Stimulated activated CD4-positive, alpha-beta T cell treated with anti-CD3 and anti-CD28 coated beads, Interleukin-15, amount 100 ng/mL, for 24 hours (primary cell): Measurements from ENCODE around the gene ZNF24.
A peak's percentile ranks its signal among the peaks of the same experiment; 100 is the strongest.

Experiments
- DNase-seq: peaks from one replicate; pipeline ENCODE4 v3.0.0-alpha.2; 2020

ZNF24 gene

DNA sequence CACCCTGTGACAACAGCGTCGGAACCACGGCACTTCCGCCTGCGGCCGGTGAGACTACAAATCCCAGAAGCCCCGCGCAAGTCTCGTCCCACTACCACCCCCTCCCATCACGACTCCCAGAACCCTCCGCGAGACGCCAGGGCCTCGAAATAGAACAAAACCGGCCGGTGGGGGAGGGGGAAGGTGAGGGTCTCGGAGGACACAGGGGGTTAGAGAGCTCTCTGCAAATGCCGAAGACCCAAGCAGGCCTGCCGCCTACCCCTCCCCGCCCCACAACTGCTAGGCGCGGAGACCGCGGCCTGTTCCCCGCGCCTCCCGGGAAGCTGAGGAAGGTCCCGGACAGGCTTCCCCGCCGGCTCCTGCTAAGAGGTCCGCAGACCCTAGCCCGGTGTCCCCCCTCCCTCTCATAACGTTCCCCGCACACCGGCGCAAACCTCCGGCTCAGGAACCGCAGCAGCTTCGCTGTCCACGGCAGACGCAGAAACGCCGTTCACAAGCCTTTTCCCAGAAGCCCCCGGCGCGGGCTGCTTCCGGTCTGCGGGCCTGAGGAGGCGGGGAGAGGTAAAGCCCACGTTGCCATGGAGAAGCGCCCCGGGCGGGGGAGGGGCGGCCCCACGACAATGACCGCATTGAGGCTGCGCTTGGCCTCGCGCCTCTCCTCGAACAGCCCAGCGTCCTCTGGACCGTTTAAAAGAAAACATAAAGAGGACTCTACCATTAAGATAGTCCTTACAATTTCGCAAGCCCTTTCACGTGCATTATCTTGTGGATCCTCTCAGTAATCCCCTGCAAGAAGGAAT is at the start of gene ZNF24:
ZNF24 (minus strand) TSS at position 485 of the 800 bp plus-strand sequence. CDS start 3,770 bp downstream, outside the sequence.
- peak; percentile 95 for DNase-seq

GRCh38 chr18:35393716-35394115 is 49.5 kb upstream of the ZNF24 start:
- no peak for DNase-seq

GRCh38 chr18:35392375-35392774 is 48.2 kb upstream of the ZNF24 start:
- DNase-seq, result no peak

- DNase-seq, result no peak
Measured at GRCh38 chr18:35390951-35391700, 46.9 kb upstream of the ZNF24 start.

GRCh38 chr18:35389095-35389618 is 44.9 kb upstream of the ZNF24 start:
- DNase-seq, result no peak

- no peak for DNase-seq
Measured at GRCh38 chr18:35387152-35387571, 42.9 kb upstream of the ZNF24 start.

DNA sequence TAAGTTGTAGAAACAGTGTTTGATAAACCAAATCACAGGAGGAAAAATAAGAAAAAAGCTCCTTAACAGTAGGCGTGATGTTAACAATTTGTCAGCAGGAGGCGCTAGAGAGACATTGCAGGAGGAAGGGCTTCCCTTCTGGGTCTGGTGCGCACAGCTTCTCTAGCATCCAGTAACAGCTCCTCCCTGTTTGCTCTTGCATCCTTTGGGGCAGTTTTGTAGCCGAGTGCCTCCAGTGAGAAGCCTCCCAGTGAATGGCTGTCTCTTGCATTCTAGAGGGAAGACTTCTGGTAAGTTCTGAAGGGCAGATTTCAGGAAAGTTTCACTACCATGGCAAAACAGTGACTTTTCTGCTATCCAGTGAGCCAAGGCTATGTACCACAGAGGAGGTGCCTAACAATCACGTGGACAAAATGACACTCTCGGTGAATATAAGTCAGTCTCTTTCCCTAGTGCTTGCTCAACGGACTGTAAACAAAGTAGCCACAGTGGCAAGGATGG is 42.4 kb upstream of the ZNF24 start:
- DNase-seq, result peak; percentile 64

DNA sequence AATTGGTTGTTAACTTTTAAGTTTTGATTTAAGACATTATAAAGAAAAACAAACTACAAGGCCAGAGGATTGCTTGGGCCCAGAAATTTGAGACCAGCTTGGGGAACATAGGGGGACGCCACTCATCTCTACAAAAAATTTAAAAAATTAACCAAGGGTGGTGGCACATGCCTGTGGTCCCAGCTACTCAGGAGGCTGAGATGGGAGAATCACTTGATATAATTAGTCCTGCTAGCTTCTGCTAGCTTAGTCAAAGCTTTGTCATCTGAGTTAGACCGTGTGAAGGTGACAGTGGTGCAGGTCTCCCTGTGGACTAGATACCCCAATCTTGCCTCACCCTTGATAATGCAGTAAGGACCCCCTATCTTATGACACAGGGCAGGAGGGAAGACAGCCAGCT is 38.9 kb upstream of the ZNF24 start:
- DNase-seq, result no peak

DNA sequence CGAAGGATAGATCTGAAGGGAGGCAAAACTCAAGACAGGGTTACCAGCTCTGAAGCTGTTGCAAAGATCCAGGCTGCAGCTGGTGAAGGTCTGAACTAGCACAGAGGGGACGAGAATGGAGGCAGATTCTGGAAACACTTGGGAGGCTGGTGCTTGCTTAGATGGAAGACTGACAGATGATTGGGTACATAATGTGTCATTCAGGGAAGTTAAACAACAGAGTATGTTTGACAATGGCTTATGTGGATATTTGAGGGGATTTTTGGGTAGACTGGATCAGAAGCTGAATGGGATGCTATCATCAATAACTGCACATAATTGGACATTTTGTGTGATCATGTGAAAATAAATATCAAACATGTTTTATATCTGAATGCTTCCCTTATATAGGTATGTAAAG is 35.2 kb upstream of the ZNF24 start:
- DNase-seq, result no peak

DNA sequence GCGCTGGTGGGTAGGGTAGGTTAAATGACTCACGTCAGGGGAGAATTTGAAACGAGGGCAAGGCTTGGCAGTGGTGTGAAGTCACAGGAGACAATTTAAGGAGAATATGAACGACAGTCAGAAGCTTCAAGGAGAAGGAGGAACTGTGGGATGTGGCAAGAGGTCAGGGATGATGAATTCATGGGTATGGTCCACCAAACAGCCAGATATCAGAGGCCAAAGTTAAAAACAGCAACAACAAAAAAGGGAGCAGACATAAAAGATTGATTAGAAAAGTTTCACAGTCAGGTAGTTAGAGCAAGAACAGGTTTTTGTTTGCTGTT is 34.3 kb upstream of the ZNF24 start:
- DNase-seq, result no peak

DNA sequence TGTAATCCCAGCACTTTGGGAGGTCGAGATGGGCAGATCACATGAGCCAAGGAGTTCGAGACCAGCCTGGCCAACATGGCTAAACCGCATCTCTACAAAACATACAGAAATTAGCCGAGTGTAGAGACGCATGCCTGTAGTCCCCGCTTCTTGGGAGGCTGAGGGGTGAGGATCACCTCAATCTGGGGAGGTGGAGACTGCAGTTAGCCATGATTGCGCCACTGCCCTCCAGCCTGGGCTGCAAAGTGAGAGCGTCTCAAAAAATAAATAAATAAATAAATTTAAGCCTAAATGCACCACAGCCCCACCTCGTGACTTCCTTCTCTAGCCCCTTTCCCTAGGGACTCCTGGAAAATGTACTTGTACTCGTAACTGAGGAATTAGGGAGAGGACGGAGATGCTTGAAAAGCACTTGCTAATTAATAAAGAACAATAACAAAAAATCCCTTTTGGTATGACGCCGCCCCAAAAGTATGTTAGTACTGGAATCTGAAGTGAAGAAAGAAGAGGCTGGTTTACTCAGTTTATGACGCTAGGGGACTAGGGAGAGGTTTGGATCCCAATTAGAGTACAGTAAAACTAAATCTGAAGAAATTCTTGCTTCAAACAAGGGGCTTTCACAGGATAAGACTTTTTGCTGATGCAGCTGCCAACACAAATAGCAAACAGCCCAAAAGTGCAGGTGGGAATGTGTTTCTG is 33.8 kb upstream of the ZNF24 start:
- no peak for DNase-seq

DNA sequence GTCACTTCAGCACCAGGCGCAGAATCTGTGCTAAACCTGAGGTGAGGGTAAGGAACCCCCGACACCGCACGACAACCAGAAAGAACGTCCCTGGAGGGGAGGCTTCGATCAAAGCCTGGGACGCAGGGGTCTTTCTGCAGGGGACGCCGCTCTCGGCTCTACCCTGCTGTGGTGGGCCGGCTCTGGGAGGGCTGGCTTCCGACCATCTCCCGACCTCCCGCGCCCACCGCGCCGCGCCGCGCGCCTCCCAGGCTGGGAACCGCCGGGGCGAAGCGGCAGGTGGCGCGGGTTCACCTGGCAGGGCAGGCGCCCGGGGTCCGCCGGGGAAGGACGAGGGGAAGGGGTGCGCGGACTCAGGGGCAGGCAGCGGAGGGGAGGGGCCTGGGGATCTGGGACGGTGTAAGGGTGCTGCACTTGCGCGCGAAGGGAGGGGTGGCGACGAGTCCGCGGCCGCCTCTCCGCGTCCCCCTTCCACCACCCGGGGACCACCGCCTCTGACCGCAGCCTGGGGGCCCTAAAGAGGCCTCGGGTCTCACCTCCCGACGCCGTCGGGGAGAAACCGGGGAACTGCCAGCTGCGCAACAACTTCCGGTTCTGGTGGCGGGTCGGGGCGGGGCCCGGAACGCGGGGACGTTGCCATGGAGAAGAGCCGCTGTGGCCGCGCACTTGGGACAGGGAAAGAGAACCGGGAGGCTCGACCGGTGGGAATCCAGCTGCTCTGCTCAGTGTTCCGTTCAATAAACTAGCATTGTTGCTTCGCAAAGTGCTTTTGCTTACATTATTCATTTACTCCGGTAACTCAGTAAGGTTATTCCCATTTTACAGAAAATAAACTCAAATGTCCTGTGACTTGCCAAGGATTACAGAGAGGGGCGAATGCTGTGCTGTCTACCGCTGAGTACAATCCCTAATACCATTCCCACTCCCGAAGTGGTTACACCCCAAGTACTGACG is 32.8 kb upstream of the ZNF24 start, which contains the start of gene ZNF396:
ZNF396 (minus strand) TSS at position 596 of the 954 bp plus-strand sequence. CDS start 3,045 bp downstream, outside the sequence.
- DNase-seq, result peak; percentile 82

DNA sequence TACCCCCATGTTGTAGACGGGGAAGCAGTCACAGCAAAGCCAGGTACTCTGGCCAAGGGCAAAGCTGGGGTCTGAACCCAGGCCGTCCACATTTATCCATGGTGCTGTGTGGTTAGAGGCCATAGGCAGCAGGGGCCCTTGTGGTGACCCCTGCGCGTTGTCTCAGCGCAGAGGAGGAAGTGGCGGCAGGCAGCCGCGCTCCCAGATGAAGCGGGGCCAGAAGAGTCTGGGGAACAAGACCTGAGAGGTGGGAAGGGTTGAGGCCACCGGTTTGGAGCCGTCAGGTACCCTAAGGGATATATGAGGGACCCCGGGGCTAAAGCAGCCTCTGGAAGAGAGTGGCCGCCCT is 32.1 kb upstream of the ZNF24 start:
- peak; percentile 32 for DNase-seq

DNA sequence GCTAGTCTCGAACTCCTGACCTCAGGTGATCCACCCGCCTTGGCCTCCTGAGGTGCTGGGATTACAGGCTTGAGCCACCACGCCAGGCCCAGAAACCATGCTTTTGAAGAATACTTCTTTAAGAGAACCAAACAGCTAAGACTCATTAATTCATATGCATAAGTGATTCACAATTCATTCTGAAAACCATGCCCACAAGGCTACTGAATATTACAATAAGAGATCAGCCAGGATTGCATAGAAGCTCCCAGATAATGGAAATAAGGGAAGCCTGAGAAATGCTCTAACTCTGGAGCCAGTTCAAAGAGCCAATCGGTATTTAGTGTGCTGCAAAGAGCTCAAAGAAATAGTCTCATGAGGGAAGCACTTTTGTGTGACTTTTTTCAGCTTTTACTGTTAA is 30.5 kb upstream of the ZNF24 start:
- DNase-seq, result no peak

GRCh38 chr18:35371412-35372195 is 27.4 kb upstream of the ZNF24 start:
- no peak for DNase-seq

- no peak for DNase-seq
Measured at GRCh38 chr18:35369126-35369525, 24.9 kb upstream of the ZNF24 start.

- DNase-seq, result no peak
Measured at GRCh38 chr18:35368595-35368994, 24.4 kb upstream of the ZNF24 start.

GRCh38 chr18:35362531-35362930 is 18.3 kb upstream of the ZNF24 start:
- DNase-seq, result no peak

GRCh38 chr18:35361570-35362321 is 17.5 kb upstream of the ZNF24 start:
- DNase-seq, result no peak

DNA sequence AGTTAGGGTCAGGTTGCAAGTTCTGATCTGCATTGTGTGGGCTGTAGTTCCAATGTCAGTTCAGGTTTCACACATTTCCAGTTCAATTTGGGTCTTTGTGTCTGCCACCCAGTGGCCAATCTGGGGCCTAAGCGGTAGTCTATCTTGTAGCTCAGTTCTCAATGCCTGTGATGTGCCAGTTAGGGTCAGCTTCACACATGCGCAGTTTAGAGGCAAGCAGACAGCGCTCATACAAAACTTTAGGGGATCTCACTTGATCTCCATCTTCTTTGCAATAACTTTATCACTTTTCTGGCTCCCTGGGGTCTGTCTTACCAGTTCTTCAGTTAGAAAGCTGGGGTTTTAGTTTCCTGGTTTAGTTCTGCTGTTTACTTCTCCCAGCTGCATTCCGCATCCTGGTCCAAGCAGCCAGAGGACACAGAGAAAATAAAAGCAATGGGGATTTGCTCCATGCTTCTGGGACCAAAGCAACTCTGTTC is 11.0 kb upstream of the ZNF24 start:
- DNase-seq, result peak; percentile 60
